Measurements from ENCODE around the gene ALPK1.
A peak's percentile ranks its signal among the peaks of the same experiment; 100 is the strongest.
"Not testable (repeated sequence)": the region's sequence is repeated elsewhere in the genome, so short reads cannot be mapped to it uniquely, and the experiment has no call there.

Gene ALPK1

GRCh38 chr4:112378858-112379257 is 81.7 kb downstream of the ALPK1 start:
- DNase-seq (ENCODE audit: low read depth in 2 of 2) = no peak

GRCh38 chr4:112379306-112379705 is 82.1 kb downstream of the ALPK1 start:
- no peak for DNase-seq (ENCODE audit: low read depth in 2 of 2)

- no peak for DNase-seq (ENCODE audit: low read depth in 2 of 2)
These were observed 85.0 kb downstream of the ALPK1 start for GRCh38 chr4:112381996-112382692.

GRCh38 chr4:112386071-112386470 is 88.9 kb downstream of the ALPK1 start:
- DNase-seq (ENCODE audit: low read depth in 2 of 2) = no peak

- DNase-seq (ENCODE audit: low read depth in 2 of 2) = no peak
These were observed 104.9 kb downstream of the ALPK1 start for GRCh38 chr4:112402098-112402497.

GRCh38 chr4:112403101-112403945 is 106.2 kb downstream of the ALPK1 start:
- DNase-seq (ENCODE audit: low read depth in 2 of 2) = peak in 1 of 2 experiments; percentile 6

- no peak for DNase-seq (ENCODE audit: low read depth in 2 of 2)
These were observed 113.2 kb downstream of the ALPK1 start for GRCh38 chr4:112410364-112410763.

- DNase-seq (ENCODE audit: low read depth in 2 of 2) = no peak
These were observed 113.6 kb downstream of the ALPK1 start for GRCh38 chr4:112410804-112411203.

- no peak for DNase-seq (ENCODE audit: low read depth in 2 of 2)
These were observed 114.8 kb downstream of the ALPK1 start for GRCh38 chr4:112411781-112412550.

- DNase-seq (ENCODE audit: low read depth in 2 of 2) = no peak
These were observed 119.3 kb downstream of the ALPK1 start for GRCh38 chr4:112416464-112416863.

GRCh38 chr4:112418092-112418491 is 120.9 kb downstream of the ALPK1 start:
- DNase-seq (ENCODE audit: low read depth in 2 of 2) = no peak

GRCh38 chr4:112421911-112422310 is 124.7 kb downstream of the ALPK1 start:
- DNase-seq (ENCODE audit: low read depth in 2 of 2) = no peak

- no peak for DNase-seq (ENCODE audit: low read depth in 2 of 2)
These were observed 125.5 kb downstream of the ALPK1 start for GRCh38 chr4:112422644-112423043.

GRCh38 chr4:112423591-112423990 is 126.4 kb downstream of the ALPK1 start:
- DNase-seq (ENCODE audit: low read depth in 2 of 2) = no peak

- DNase-seq (ENCODE audit: low read depth in 2 of 2) = no peak
These were observed 128.7 kb downstream of the ALPK1 start for GRCh38 chr4:112425823-112426222.

GRCh38 chr4:112426416-112426815 is 129.2 kb downstream of the ALPK1 start:
- DNase-seq (ENCODE audit: low read depth in 2 of 2) = no peak

- DNase-seq (ENCODE audit: low read depth in 2 of 2) = no peak
These were observed 134.0 kb downstream of the ALPK1 start for GRCh38 chr4:112431158-112431557.

- DNase-seq (ENCODE audit: low read depth in 2 of 2) = no peak
These were observed 139.8 kb downstream of the ALPK1 start for GRCh38 chr4:112436987-112437386.

GRCh38 chr4:112442226-112442625 is 145.1 kb downstream of the ALPK1 start:
- not testable (repeated sequence) for DNase-seq (ENCODE audit: low read depth in 2 of 2)

GRCh38 chr4:112448306-112449132 is 151.3 kb downstream of the ALPK1 start:
- no peak for DNase-seq (ENCODE audit: low read depth in 2 of 2)

GRCh38 chr4:112449708-112450107 is 152.5 kb downstream of the ALPK1 start:
- DNase-seq (ENCODE audit: low read depth in 2 of 2) = no peak
